ENCODE results near the gene OR2A25.

The OR2A25 gene

GRCh38 chr7:144110272-144110671 is 40.7 kb downstream of the OR2A25 start:
- no peak overlapping the region for H3K4me3 ChIP-seq (ENCODE audit: low read length in 2 of 2)
- no peak overlapping the region for H4K8ac ChIP-seq (ENCODE audit: low read depth, low read length)
- no peak overlapping the region for H3K27ac ChIP-seq (replicated peaks; ENCODE audit: low read length)
- no peak for DNase-seq (ENCODE audit: low spot score)
- no peak overlapping the region for H3K4ac ChIP-seq (ENCODE audit: low read length)
- H3K18ac ChIP-seq (ENCODE audit: low read length): no peak overlapping the region
- no CpG with 5 or more reads among the region's 5 CpGs for WGBS, 2 donors (ENCODE audit: extremely low coverage in 2 of 2, insufficient read length in 2 of 2, insufficient replicate concordance in 1 of 2)
- H2BK15ac ChIP-seq (ENCODE audit: low read length): no peak overlapping the region
- no peak overlapping the region for H4K91ac ChIP-seq (ENCODE audit: low read depth, low read length, poor library complexity)
- no peaks in the 10 kb centered on the region for H3K9me3 ChIP-seq (replicated peaks in 1 of 2; ENCODE audit: control insufficient read depth in 2 of 2, insufficient read depth in 1 of 2, low read depth in 1 of 2, low read length in 2 of 2)
- no peaks in the 10 kb centered on the region for H3K27me3 ChIP-seq (ENCODE audit: control insufficient read depth in 3 of 3, insufficient read depth in 3 of 3, low read depth in 1 of 3, low read length in 3 of 3)
- H3K9ac ChIP-seq (ENCODE audit: low read depth, low read length, poor library complexity): no peak overlapping the region
- no peak overlapping the region for H2AK5ac ChIP-seq (ENCODE audit: low read depth, low read length)
- H3K14ac ChIP-seq (ENCODE audit: low read length): no peak overlapping the region
- no peaks in the 10 kb centered on the region for H3K4me1 ChIP-seq (ENCODE audit: control insufficient read depth in 2 of 2, insufficient read depth in 1 of 2, low read depth in 1 of 2, low read length in 2 of 2)
- no peak overlapping the region for H2BK5ac ChIP-seq (ENCODE audit: low read length)
- H3K79me1 ChIP-seq (ENCODE audit: low read depth, low read length): no peaks in the 10 kb centered on the region
- H2BK12ac ChIP-seq (ENCODE audit: low read length): no peak overlapping the region
- no peak overlapping the region for H2BK120ac ChIP-seq (ENCODE audit: low read depth, low read length)
- H3K36me3 ChIP-seq (replicated peaks in 1 of 2; ENCODE audit: control insufficient read depth in 2 of 2, insufficient read depth in 2 of 2, low read length in 2 of 2): no peaks in the 10 kb centered on the region
- no peak overlapping the region for H3K23ac ChIP-seq (ENCODE audit: low read depth, low read length, poor library complexity)
- H2AFZ ChIP-seq (ENCODE audit: low read length): no peak overlapping the region
- no peak overlapping the region for H3K4me2 ChIP-seq (ENCODE audit: insufficient read depth, low read length, poor library complexity, severe bottlenecking)

- H3K27me3 ChIP-seq (ENCODE audit: control insufficient read depth in 3 of 3, insufficient read depth in 3 of 3, low read depth in 1 of 3, low read length in 3 of 3): no peaks in the 10 kb centered on the region
- no peak overlapping the region for H2BK12ac ChIP-seq (ENCODE audit: low read length)
- no peak overlapping the region for H4K8ac ChIP-seq (ENCODE audit: low read depth, low read length)
- H3K14ac ChIP-seq (ENCODE audit: low read length): no peak overlapping the region
- H2BK5ac ChIP-seq (ENCODE audit: low read length): no peak overlapping the region
- no CpG with 5 or more reads among the region's 1 CpG for WGBS, 2 donors (ENCODE audit: extremely low coverage in 2 of 2, insufficient read length in 2 of 2, insufficient replicate concordance in 1 of 2)
- no peak for DNase-seq (ENCODE audit: low spot score)
- H3K9me3 ChIP-seq (replicated peaks in 1 of 2; ENCODE audit: control insufficient read depth in 2 of 2, insufficient read depth in 1 of 2, low read depth in 1 of 2, low read length in 2 of 2): no peaks in the 10 kb centered on the region
- H2BK120ac ChIP-seq (ENCODE audit: low read depth, low read length): no peak overlapping the region
- no peaks in the 10 kb centered on the region for H3K79me1 ChIP-seq (ENCODE audit: low read depth, low read length)
- H3K4me1 ChIP-seq (ENCODE audit: control insufficient read depth in 2 of 2, insufficient read depth in 1 of 2, low read depth in 1 of 2, low read length in 2 of 2): no peaks in the 10 kb centered on the region
- no peak overlapping the region for H3K4me3 ChIP-seq (ENCODE audit: low read length in 2 of 2)
- no peak overlapping the region for H4K91ac ChIP-seq (ENCODE audit: low read depth, low read length, poor library complexity)
- no peak overlapping the region for H3K4ac ChIP-seq (ENCODE audit: low read length)
- H2AFZ ChIP-seq (ENCODE audit: low read length): no peak overlapping the region
- no peak overlapping the region for H3K23ac ChIP-seq (ENCODE audit: low read depth, low read length, poor library complexity)
- no peak overlapping the region for H2AK5ac ChIP-seq (ENCODE audit: low read depth, low read length)
- no peak overlapping the region for H3K4me2 ChIP-seq (ENCODE audit: insufficient read depth, low read length, poor library complexity, severe bottlenecking)
- no peaks in the 10 kb centered on the region for H3K36me3 ChIP-seq (replicated peaks in 1 of 2; ENCODE audit: control insufficient read depth in 2 of 2, insufficient read depth in 2 of 2, low read length in 2 of 2)
- no peak overlapping the region for H3K18ac ChIP-seq (ENCODE audit: low read length)
- H3K9ac ChIP-seq (ENCODE audit: low read depth, low read length, poor library complexity): no peak overlapping the region
- H3K27ac ChIP-seq (replicated peaks; ENCODE audit: low read length): no peak overlapping the region
- H2BK15ac ChIP-seq (ENCODE audit: low read length): no peak overlapping the region
Observed at GRCh38 chr7:144113651-144114050, 44.0 kb downstream of the OR2A25 start.

- Histone ChIP-seq H2BK120ac (ENCODE audit: low read depth, low read length) (no peak overlapping the region), H2BK15ac (ENCODE audit: low read length) (no peak overlapping the region), H3K14ac (ENCODE audit: low read length) (peak overlapping the region; percentile 71), H2BK5ac (ENCODE audit: low read length) (no peak overlapping the region), H3K36me3 (replicated peaks in 1 of 2; ENCODE audit: control insufficient read depth in 2 of 2, insufficient read depth in 2 of 2, low read length in 2 of 2) (no peaks in the 10 kb centered on the region), H3K4me3 (ENCODE audit: low read length in 2 of 2) (no peak overlapping the region), H3K18ac (ENCODE audit: low read length) (peak overlapping the region; percentile 17), H3K27ac (replicated peaks; ENCODE audit: low read length) (no peak overlapping the region), H2AFZ (ENCODE audit: low read length) (no peak overlapping the region), H3K9ac (ENCODE audit: low read depth, low read length, poor library complexity) (no peak overlapping the region), H2AK5ac (ENCODE audit: low read depth, low read length) (no peak overlapping the region), H3K4me2 (ENCODE audit: insufficient read depth, low read length, poor library complexity, severe bottlenecking) (no peak overlapping the region), H4K91ac (ENCODE audit: low read depth, low read length, poor library complexity) (no peak overlapping the region), H3K9me3 (replicated peaks in 1 of 2; ENCODE audit: control insufficient read depth in 2 of 2, insufficient read depth in 1 of 2, low read depth in 1 of 2, low read length in 2 of 2) (no peaks in the 10 kb centered on the region), H4K8ac (ENCODE audit: low read depth, low read length) (no peak overlapping the region), H2BK12ac (ENCODE audit: low read length) (no peak overlapping the region), H3K4ac (ENCODE audit: low read length) (no peak overlapping the region), H3K79me1 (ENCODE audit: low read depth, low read length) (no peaks in the 10 kb centered on the region), H3K23ac (ENCODE audit: low read depth, low read length, poor library complexity) (no peak overlapping the region), H3K27me3 (ENCODE audit: control insufficient read depth in 3 of 3, insufficient read depth in 3 of 3, low read depth in 1 of 3, low read length in 3 of 3) (no peaks in the 10 kb centered on the region), H3K4me1 (ENCODE audit: control insufficient read depth in 2 of 2, insufficient read depth in 1 of 2, low read depth in 1 of 2, low read length in 2 of 2) (no peaks in the 10 kb centered on the region)
- no CpG with 5 or more reads among the region's 8 CpGs for WGBS, 2 donors (ENCODE audit: extremely low coverage in 2 of 2, insufficient read length in 2 of 2, insufficient replicate concordance in 1 of 2)
- no peak for DNase-seq (ENCODE audit: low spot score)
Observed at GRCh38 chr7:144118341-144118740, 48.7 kb downstream of the OR2A25 start.

- Histone ChIP-seq H3K79me1 (ENCODE audit: low read depth, low read length) (no peaks in the 10 kb centered on the region), H4K8ac (ENCODE audit: low read depth, low read length) (no peak within 1 kb of the TSS), H3K4me2 (ENCODE audit: insufficient read depth, low read length, poor library complexity, severe bottlenecking) (no peak within 1 kb of the TSS), H2BK15ac (ENCODE audit: low read length) (no peak within 1 kb of the TSS), H3K4me1 (ENCODE audit: control insufficient read depth in 2 of 2, insufficient read depth in 1 of 2, low read depth in 1 of 2, low read length in 2 of 2) (no peaks in the 10 kb centered on the region), H3K27ac (replicated peaks; ENCODE audit: low read length) (no peak within 1 kb of the TSS), H3K9ac (ENCODE audit: low read depth, low read length, poor library complexity) (no peak within 1 kb of the TSS), H3K4me3 (ENCODE audit: low read length in 2 of 2) (no peak within 1 kb of the TSS), H3K4ac (ENCODE audit: low read length) (no peak within 1 kb of the TSS), H2BK120ac (ENCODE audit: low read depth, low read length) (no peak within 1 kb of the TSS), H3K14ac (ENCODE audit: low read length) (no peak within 1 kb of the TSS), H2BK5ac (ENCODE audit: low read length) (no peak within 1 kb of the TSS), H4K91ac (ENCODE audit: low read depth, low read length, poor library complexity) (no peak within 1 kb of the TSS), H3K36me3 (replicated peaks in 1 of 2; ENCODE audit: control insufficient read depth in 2 of 2, insufficient read depth in 2 of 2, low read length in 2 of 2) (no peaks in the 10 kb centered on the region), H3K23ac (ENCODE audit: low read depth, low read length, poor library complexity) (no peak within 1 kb of the TSS), H3K27me3 (ENCODE audit: control insufficient read depth in 3 of 3, insufficient read depth in 3 of 3, low read depth in 1 of 3, low read length in 3 of 3) (no peaks in the 10 kb centered on the region), H2AFZ (ENCODE audit: low read length) (no peak within 1 kb of the TSS), H2BK12ac (ENCODE audit: low read length) (no peak within 1 kb of the TSS), H2AK5ac (ENCODE audit: low read depth, low read length) (no peak within 1 kb of the TSS), H3K18ac (ENCODE audit: low read length) (no peak within 1 kb of the TSS), H3K9me3 (replicated peaks in 1 of 2; ENCODE audit: control insufficient read depth in 2 of 2, insufficient read depth in 1 of 2, low read depth in 1 of 2, low read length in 2 of 2) (no peaks in the 10 kb centered on the region)
- no peak for DNase-seq (ENCODE audit: low spot score)
- no CpG with 5 or more reads among the region's 1 CpG for WGBS, 2 donors (ENCODE audit: extremely low coverage in 2 of 2, insufficient read length in 2 of 2, insufficient replicate concordance in 1 of 2)
Observed at GRCh38 chr7:144122876-144123275, 53.3 kb downstream of the OR2A25 start, which contains the start of gene OR2A14. Gene OR2A14, plus strand, starts transcription at chr7:144123176. Its CDS starts 5,937 bp downstream, at chr7:144129113.
